ENCODE data around the gene CLSTN3.

The CLSTN3 gene

DNA sequence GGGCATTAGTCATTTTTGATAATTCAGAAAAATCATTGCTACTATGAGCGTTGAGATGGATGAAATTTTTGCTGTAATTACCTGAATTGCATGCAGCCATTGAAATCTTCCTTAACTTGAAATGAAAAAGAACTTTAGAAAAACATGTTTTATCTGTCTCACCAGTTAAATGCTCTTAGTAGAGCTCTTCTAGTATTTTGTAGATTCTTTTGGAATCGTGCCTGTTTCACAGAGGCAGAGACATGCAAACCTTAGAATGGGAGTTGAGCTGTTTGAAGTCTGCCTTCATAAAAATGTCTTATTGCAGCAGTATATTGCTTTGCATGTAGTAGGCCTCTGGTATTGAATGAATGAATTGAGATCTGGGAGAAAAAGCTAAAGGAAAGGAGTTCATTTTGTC is 63.5 kb downstream of the CLSTN3 start:
- DNase-seq, result no peak

- DNase-seq, result no peak
Observed at GRCh38 chr12:7197841-7198240, 67.7 kb downstream of the CLSTN3 start.

DNA sequence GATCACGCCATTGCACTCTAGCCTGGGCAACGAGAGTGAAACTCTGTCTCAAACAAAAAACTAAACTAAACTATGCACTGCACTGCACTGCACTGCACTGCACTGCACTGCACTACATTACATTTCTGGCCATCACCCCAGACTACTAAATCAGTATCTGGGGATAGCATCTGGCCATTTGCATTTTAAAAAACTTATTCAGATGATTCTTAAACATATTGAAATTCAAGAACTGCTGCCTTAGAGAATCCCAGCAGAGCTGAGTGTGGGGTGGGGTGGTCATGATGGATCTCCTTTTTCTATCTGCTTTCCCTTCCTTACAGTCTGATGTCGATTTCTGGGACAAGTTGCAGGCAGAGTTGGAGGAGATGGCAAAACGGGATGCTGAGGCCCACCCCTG is 72.9 kb downstream of the CLSTN3 start:
- no peak for DNase-seq

- DNase-seq, result no peak
Observed at GRCh38 chr12:7205091-7205490, 74.9 kb downstream of the CLSTN3 start.

GRCh38 chr12:7206691-7207090 is 76.5 kb downstream of the CLSTN3 start:
- no peak for DNase-seq

DNA sequence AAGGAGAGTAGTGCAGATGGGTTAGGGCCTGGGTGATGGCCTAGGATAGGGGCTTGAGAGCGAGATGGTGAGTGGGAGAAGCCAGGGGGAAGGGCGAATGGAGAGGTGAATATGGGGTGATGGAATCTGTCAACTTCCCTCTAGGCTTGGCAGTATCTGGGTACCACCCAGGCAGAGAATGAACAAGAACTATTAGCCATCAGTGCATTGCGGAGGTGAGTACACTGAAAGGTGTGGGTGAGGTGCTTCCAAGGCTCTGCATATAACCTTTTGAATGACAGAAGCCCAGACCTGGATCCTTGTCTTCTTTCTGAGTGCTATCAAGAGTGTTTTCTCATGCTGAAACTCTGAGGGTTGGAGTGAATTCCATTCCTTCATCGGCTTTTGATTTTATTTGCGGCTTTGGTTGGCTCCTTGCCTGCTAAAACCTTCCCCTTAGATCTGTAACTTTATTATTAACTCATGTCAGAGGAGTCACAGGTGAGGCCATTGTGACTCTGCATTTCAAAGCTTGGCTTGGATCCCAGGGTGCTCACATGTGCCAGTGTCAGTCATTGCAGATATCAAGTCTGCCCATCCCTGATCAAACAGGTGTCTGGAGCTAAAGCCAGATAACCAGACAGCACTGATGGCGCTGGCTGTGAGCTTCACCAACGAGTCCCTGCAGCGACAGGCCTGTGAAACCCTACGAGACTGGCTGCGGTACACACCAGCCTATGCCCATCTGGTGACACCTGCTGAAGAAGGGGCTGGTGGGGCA is 77.9 kb downstream of the CLSTN3 start:
- DNase-seq, result no peak

All from NCI-H2107 (cell line).